Naive thymus-derived CD4-positive, alpha-beta T cell (primary cell): ENCODE measurements around the gene LCN10. TPM values are rescaled to one million over a fixed set of nuclear protein-coding genes. Genes with fewer than 3 reads are reported as not detected.
"Not testable (repeated sequence)": the region's sequence is repeated elsewhere in the genome, so short reads cannot be mapped to it uniquely, and the experiment has no call there.

Source experiments
- ATAC-seq: fragments of 150-1000 bp; cut with Tn5 transposase; 2 replicates; pipeline ENCODE4 v1.10.0; 2021; ENCODE audit warnings: mild to moderate bottlenecking, moderate library complexity
- CTCF ChIA-PET: fragments of 350-600 bp; sonication (Branson Sonifier 250); formaldehyde crosslinking; loops from one replicate; lab custom pipeline; 2021; ENCODE audit warnings: antibody characterized with exemption; lab: Charles Lee
- POLR2A ChIA-PET: fragments of 350-600 bp; sonication (Branson Sonifier 250); formaldehyde crosslinking; loops from one replicate; lab custom pipeline; 2021; ENCODE audit warnings: antibody characterized with exemption, inconsistent platforms; lab: Charles Lee
- DNase-seq, 9 donors: peaks; one replicate each; pipeline versions ENCODE4 v3.0.0 to v3.0.0-alpha.2; 2020 to 2022; ENCODE audit warnings: mixed read lengths in 1 of 9
- H3K27ac ChIP-seq: one replicate; pipeline ENCODE4 v1.7.0; 2013; ENCODE audit warnings: mild to moderate bottlenecking, low read depth, low read length, moderate library complexity
- H3K27me3 ChIP-seq, 2 donors: one replicate each; pipeline ENCODE4 v1.7.0; 2013; ENCODE audit warnings: low read length in 2 of 2, mild to moderate bottlenecking in 2 of 2, moderate library complexity in 2 of 2; ENCODE audit not compliant: control insufficient read depth in 2 of 2, insufficient read depth in 2 of 2
- H3K36me3 ChIP-seq, 3 experiments: 1 replicate in 2 of 3; 2 replicates in 1 of 3; pipeline ENCODE4 v1.7.0; 2013; ENCODE audit warnings: low read length in 3 of 3, mild to moderate bottlenecking in 3 of 3, moderate library complexity in 1 of 3; ENCODE audit not compliant: insufficient read depth in 3 of 3, control insufficient read depth in 2 of 3
- H3K4me1 ChIP-seq, 2 donors: one replicate each; pipeline ENCODE4 v1.7.0; 2013; ENCODE audit warnings: low read length in 2 of 2, mild to moderate bottlenecking in 2 of 2, moderate library complexity in 1 of 2; ENCODE audit not compliant: control insufficient read depth in 2 of 2, insufficient read depth in 2 of 2
- H3K4me3 ChIP-seq: 2 replicates; pipeline ENCODE4 v1.7.0; 2013; ENCODE audit warnings: mild to moderate bottlenecking, low read length
- H3K9me3 ChIP-seq, 3 experiments: 1 replicate in 2 of 3; 2 replicates in 1 of 3; pipeline ENCODE4 v1.7.0; 2013; ENCODE audit warnings: low read length in 3 of 3; ENCODE audit not compliant: control insufficient read depth in 2 of 3
- H3K27ac Mint-ChIP-seq, 9 donors: one replicate each; pipeline ENCODE4 v1.8.0; 2020 to 2022; ENCODE audit warnings: mixed read lengths in 9 of 9, mild to moderate bottlenecking in 8 of 9, moderate library complexity in 5 of 9, inconsistent platforms in 2 of 9
- H3K27me3 Mint-ChIP-seq, 5 donors: one replicate each; pipeline ENCODE4 v1.8.0; 2021 to 2022; ENCODE audit warnings: mixed read lengths in 5 of 5, mild to moderate bottlenecking in 1 of 5
- H3K36me3 Mint-ChIP-seq, 5 donors: one replicate each; pipeline ENCODE4 v1.8.0; 2020 to 2022; ENCODE audit warnings: mixed read lengths in 5 of 5, mild to moderate bottlenecking in 3 of 5, inconsistent platforms in 1 of 5
- H3K4me1 Mint-ChIP-seq, 7 donors: one replicate each; pipeline ENCODE4 v1.8.0; 2020 to 2022; ENCODE audit warnings: mixed read lengths in 7 of 7, mild to moderate bottlenecking in 3 of 7, inconsistent platforms in 1 of 7
- H3K4me3 Mint-ChIP-seq, 10 donors: one replicate each; pipeline ENCODE4 v1.8.0; 2020 to 2022; ENCODE audit warnings: mild to moderate bottlenecking in 10 of 10, mixed read lengths in 10 of 10, moderate library complexity in 6 of 10, inconsistent platforms in 2 of 10
- H3K9me3 Mint-ChIP-seq, 11 donors: one replicate each; pipeline ENCODE4 v1.8.0; 2020 to 2022; ENCODE audit warnings: mixed read lengths in 11 of 11, mild to moderate bottlenecking in 4 of 11, inconsistent platforms in 1 of 11, moderate library complexity in 1 of 11
- intact Hi-C, 2 donors: fragments of 100-400 bp; cut with micrococcal nuclease; formaldehyde crosslinking; loops; one replicate each; pipeline ENCODE4 v1.15.1; 2023
- polyA plus RNA-seq, 2 donors: library from polyadenylated mRNA; unstranded; fragments of 300-500 nt; fragmentation: Illumina TruSeq; gene quantifications; one replicate each; pipeline ENCODE4 v1.2.3, GENCODE V29; 2021
- total RNA-seq, 6 experiments: library from RNA in 5 of 6; stranded (reverse) in 5 of 6; gene quantifications; 1 replicate in 5 of 6; 2 replicates in 1 of 6; pipeline ENCODE4 v1.2.3 and lab custom pipeline; 2021 to 2026

LCN10 gene
- total and polyA plus RNA-seq, 7 experiments from 2014 or later, result 0.34 to 3.2 (median 1.1) TPM; not detected in 1

DNA sequence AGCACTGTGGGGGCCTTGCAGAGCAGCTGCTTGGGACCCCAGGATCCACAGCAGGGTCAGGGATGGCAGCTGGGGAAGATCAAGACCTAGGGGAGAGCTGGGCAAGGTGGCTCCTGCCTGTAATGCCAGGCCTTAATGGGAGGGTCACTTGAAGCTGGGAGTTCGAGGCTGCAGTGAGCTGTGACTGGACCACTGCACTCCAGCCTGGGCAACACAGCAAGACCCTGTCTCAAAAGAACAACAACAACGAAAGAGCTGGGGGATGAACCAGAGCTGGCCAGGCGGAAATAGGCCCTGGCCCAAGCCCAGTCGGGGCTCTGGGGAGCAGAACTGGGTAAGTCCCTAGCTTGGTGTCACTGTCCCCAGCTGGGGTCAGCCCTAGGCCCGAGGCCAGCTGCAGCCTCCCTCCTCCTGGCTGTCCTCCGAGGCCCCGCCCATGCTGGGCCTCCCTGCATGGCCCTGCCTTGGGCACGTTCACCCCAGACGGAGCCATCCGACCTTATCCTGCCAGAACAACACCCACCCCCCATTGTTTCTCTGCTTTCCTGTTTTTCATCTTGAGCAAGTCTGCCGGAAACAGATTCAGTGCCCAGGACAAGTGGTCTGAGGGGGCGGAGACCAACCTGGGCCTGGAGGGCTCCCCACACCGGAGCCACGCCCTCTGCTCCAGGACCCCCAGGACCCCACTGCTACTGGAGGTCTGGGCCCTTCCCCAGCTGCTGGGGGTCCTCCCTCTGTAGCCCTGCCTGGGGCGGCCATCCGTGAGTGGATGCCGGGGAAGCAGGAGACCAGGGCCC lies 28.4 kb downstream of the LCN10 start:
- H3K27me3 ChIP-seq, result peaks cover 0 to 9% of the 10 kb centered on the region in 2 donors
- Mint-ChIP-seq H3K27ac (peak overlapping the region in 2 of 9 donors; percentile 23 to 62), H3K4me1 (peaks cover 0 to 8% (median 6%) of the 10 kb centered on the region in 7 donors), H3K4me3 (no peak overlapping the region), H3K36me3 (no peaks in the 10 kb centered on the region), H3K27me3 (peaks cover 22 to 37% (median 35%) of the 10 kb centered on the region in 5 donors), H3K9me3 (peaks cover 0 to 2% (median 0%) of the 10 kb centered on the region in 11 donors)
- H3K27ac ChIP-seq, result no peak overlapping the region
- DNase-seq, result no peak
- no peak overlapping the region for H3K4me3 ChIP-seq
- no peaks in the 10 kb centered on the region for H3K4me1 ChIP-seq
- CTCF ChIA-PET, result no interaction called here
- H3K9me3 ChIP-seq, result no peaks in the 10 kb centered on the region
- POLR2A ChIA-PET, result interaction anchor here (1.0 to 2.2 kb wide), 2 partner anchors 11 to 13 kb away, joined by 4 to 11 read pairs; no protein-coding TSS in a partner anchor
- intact Hi-C loops, result no loop called here
- peak; percentile 21 for ATAC-seq
- H3K36me3 ChIP-seq, result no peaks in the 10 kb centered on the region

DNA sequence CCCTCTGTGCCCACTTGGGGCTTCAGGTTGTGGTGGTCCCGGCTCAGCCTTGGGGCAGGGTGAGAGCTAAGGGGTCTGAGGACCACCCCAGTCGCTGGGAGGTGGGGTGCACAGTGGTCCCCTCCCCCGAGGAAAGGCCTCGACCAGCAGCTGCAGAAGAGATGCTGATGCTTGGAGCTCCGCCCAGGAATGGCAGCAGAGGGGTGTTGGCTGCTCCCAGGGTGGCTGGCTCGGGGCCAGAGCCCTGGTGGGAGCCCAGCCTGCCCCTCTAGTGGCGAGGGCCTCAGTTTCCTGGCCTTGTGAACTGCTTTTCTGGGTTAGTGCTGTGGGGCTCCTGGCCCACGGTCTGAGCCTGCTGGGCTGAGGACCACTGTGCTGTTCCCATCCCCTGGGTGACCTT lies 29.2 kb downstream of the LCN10 start:
- Histone ChIP-seq H3K27me3 (peaks cover 0 to 9% of the 10 kb centered on the region in 2 donors), H3K27ac (no peak overlapping the region), H3K36me3 (no peaks in the 10 kb centered on the region), H3K4me3 (no peak overlapping the region), H3K4me1 (no peaks in the 10 kb centered on the region), H3K9me3 (no peaks in the 10 kb centered on the region)
- no peak for ATAC-seq
- ChIA-PET POLR2A (interaction anchor here (1.1 to 2.2 kb wide), 2 partner anchors 12 to 14 kb away, joined by 3 to 11 read pairs; no protein-coding TSS in a partner anchor), CTCF (no interaction called here)
- peak overlapping the region in 1 of 9 donors; percentile 23 for H3K27ac Mint-ChIP-seq
- no peak for DNase-seq
- H3K4me1 Mint-ChIP-seq, result peaks cover 0 to 6% (median 6%) of the 10 kb centered on the region in 7 donors
- intact Hi-C loops, result no loop called here
- H3K9me3 Mint-ChIP-seq, result peaks cover 0 to 2% (median 0%) of the 10 kb centered on the region in 11 donors
- peak overlapping the region in 2 of 10 donors; percentile 21 to 50 for H3K4me3 Mint-ChIP-seq
- H3K36me3 Mint-ChIP-seq, result no peaks in the 10 kb centered on the region
- H3K27me3 Mint-ChIP-seq, result peaks cover 22 to 39% (median 35%) of the 10 kb centered on the region in 5 donors

DNA sequence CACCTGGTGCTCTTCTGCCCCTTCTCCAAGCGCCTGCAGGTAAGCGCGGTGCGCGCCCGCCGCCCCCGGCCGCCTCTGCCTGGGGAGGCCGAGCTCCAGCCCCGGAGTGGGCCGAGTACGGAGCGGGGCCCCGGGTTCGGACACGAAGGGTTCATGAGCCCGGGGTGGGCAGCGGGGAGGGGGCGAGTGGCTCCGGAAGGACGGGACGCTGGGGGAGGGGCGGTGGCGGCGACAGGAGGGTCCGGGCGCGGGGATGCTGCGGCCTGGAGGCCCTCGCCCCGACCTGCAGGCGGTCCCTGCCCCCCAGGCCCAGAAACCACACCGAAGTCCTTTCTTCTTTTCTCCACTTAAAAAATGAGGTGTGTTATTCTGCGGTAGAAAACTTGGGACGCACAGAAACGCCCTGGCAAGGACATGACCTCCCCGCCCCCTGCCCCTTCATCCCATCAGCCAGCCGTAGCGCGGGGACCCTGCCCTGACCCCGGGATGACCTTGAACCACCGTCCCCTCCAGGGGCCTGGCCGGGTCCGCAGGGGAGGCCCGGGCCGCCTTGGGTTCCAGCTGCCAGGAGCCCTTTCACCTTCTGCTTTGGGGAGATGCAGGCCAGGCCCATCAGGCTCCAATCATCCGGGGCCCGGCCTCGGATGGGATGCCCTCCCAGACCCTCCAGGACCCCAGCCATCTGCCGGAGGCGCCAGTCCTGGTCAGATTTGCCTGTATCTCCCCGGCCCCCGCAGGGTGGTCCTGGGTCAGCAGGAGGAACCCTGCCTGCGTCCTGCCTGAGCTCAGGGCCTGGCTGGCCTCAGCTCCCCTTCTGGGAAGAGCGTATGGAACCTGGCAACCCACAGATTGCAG lies 29.8 kb downstream of the LCN10 start:
- Histone ChIP-seq H3K9me3 (no peaks in the 10 kb centered on the region), H3K27me3 (peaks cover 0 to 9% of the 10 kb centered on the region in 2 donors), H3K4me3 (no peak overlapping the region), H3K27ac (no peak overlapping the region), H3K4me1 (no peaks in the 10 kb centered on the region), H3K36me3 (no peaks in the 10 kb centered on the region)
- Mint-ChIP-seq H3K27ac (no peak overlapping the region), H3K27me3 (peaks cover 22 to 46% (median 35%) of the 10 kb centered on the region in 5 donors), H3K36me3 (no peaks in the 10 kb centered on the region), H3K4me3 (peak overlapping the region in 2 of 10 donors; percentile 50 to 58), H3K4me1 (peaks cover 0 to 6% (median 4%) of the 10 kb centered on the region in 7 donors), H3K9me3 (peaks cover 0 to 2% (median 0%) of the 10 kb centered on the region in 11 donors)
- POLR2A ChIA-PET, result interaction anchor here (1.1 to 2.2 kb wide), 2 partner anchors 12 to 15 kb away, joined by 3 to 11 read pairs; no protein-coding TSS in a partner anchor
- CTCF ChIA-PET, result no interaction called here
- DNase-seq, result no peak
- intact Hi-C loops, result no loop called here
- ATAC-seq, result no peak

DNA sequence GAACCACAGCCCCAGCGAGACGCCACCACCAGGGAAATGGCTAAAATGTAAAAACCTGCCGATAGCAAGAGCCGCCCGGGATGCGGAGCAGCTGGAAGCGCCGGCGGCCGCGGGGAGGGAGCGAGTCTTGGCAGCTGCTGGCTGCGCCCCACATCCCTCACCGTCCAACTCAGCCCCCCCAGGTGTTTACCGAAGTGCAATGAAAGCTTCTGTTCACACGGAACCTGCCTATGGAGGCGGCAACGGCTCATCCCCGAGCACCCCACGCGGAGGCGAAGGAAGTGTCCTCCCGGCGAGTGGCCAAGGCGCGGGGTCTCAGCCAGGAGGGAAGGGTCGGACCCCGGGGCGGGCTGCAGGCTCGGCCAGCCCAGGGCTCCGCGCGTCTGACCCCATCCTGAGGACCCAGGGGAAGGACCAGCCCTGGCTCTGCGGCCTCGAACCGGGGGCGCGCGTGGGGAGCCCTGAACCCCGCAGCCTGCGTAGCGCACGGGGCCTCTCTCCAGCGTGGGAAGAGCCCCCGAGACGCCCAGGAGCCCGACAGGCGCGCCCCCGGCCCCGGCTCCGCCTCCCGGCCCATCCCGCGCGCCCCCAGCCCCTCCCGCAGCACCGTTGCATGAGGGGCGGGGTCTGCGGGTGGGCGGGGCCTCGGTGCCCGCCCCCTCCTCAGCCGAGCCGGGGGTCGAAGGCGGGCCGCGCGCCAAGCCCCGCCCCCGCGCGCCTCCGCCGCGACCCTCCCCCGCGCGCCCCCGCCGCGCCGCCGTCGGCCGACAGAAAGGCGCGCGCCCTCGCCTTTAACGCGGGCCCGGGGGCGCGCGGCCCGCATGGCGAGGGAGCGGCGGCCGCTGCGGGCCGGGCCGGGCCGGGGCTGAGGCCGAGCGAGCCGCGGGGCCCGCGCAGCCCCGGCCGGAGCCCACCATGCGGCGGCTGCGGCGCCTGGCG lies 30.7 kb downstream of the LCN10 start, which contains the start of gene DIPK1B:
TSS of gene DIPK1B (plus strand) at position 822 of the 939 bp plus-strand sequence. CDS start at position 916, 94 bp downstream.
- ChIA-PET CTCF (no interaction called here), POLR2A (interaction anchor here (1.1 kb wide), 1 partner anchor 13 kb away, joined by 3 read pairs; no protein-coding TSS in a partner anchor)
- Mint-ChIP-seq H3K27ac (no peak within 1 kb of the TSS), H3K9me3 (peaks cover 0 to 2% (median 0%) of the 10 kb centered on the region in 11 donors), H3K36me3 (no peaks in the 10 kb centered on the region), H3K4me3 (peak within 1 kb of the TSS in 9 of 10 donors; percentile 33 to 84 (median 69)), H3K27me3 (peaks cover 22 to 47% (median 35%) of the 10 kb centered on the region in 5 donors), H3K4me1 (peaks cover 0 to 6% (median 4%) of the 10 kb centered on the region in 7 donors)
- H3K27me3 ChIP-seq, result peaks cover 0 to 9% of the 10 kb centered on the region in 2 donors
- peak within 1 kb of the TSS; percentile 24 for H3K4me3 ChIP-seq
- no peaks in the 10 kb centered on the region for H3K4me1 ChIP-seq
- ATAC-seq (peak; percentile 52), DNase-seq (peak in 1 of 9 donors; percentile 16)
- no peak within 1 kb of the TSS for H3K27ac ChIP-seq
- intact Hi-C loops, result no loop called here
- no peaks in the 10 kb centered on the region for H3K36me3 ChIP-seq
- no peaks in the 10 kb centered on the region for H3K9me3 ChIP-seq

DNA sequence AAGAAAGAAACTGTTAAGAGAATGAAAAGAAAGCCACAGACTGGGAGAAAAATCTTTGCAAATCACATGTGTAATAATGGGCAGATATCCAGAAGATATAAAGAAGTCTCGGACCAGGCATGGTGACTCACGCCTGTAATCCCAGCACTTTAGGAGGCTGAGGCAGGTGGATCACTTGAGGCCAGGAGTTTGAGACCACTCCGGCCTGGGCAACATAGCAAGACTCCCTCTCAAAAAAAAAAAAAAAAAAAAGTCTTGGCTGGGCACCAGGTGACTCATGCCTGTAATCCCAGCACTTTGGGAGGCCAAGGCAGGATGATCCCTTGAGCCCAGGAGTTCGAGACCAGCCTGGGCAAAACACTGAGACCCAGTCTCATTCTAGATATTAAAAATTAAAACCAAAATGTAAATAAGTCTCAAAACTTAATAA lies 31.5 kb downstream of the LCN10 start:
- H3K4me1 Mint-ChIP-seq, H3K27me3 ChIP-seq, H3K4me3 ChIP-seq, CTCF ChIA-PET, POLR2A ChIA-PET, H3K36me3 Mint-ChIP-seq, H3K9me3 Mint-ChIP-seq, DNase-seq, H3K9me3 ChIP-seq, ATAC-seq, H3K36me3 ChIP-seq, H3K4me1 ChIP-seq, H3K27ac ChIP-seq, intact Hi-C loops: not testable (repeated sequence)
- peak overlapping the region in 8 of 10 donors; percentile 56 to 84 (median 70) for H3K4me3 Mint-ChIP-seq
- H3K27ac Mint-ChIP-seq, result peak overlapping the region in 1 of 9 donors; percentile 62
- peaks cover 22 to 46% (median 35%) of the 10 kb centered on the region in 5 donors for H3K27me3 Mint-ChIP-seq
